H1 (cell line): ENCODE measurements around the gene PAK1IP1. TPM values are rescaled to one million over a fixed set of nuclear protein-coding genes. Genes with fewer than 3 reads are reported as not detected.

Experiments used
- CHD7 ChIP-seq: fragments of 300-600 bp; sonication (generic); IDR thresholded peaks from 2 replicates; pipeline ENCODE4 v1.7.1; 2012; ENCODE audit warnings: low read length, moderate library complexity, mild to moderate bottlenecking, inconsistent platforms; ENCODE audit not compliant: insufficient replicate concordance
- CREB1 ChIP-seq: IDR thresholded peaks from 2 replicates; pipeline ENCODE4 v1.6.1; 2012; ENCODE audit warnings: inconsistent platforms
- EGR1 ChIP-seq: IDR thresholded peaks from 2 replicates; pipeline ENCODE4 v1.6.1; 2011; ENCODE audit warnings: low read depth, low read length, borderline replicate concordance
- JUN ChIP-seq: IDR thresholded peaks from 2 replicates; pipeline ENCODE4 v1.6.1; 2011; ENCODE audit warnings: low read depth, mild to moderate bottlenecking, improper control_type of control experiment, low read length
- NRF1 ChIP-seq: IDR thresholded peaks from 2 replicates; pipeline ENCODE4 v1.6.1; 2011; ENCODE audit warnings: mild to moderate bottlenecking, low read depth, low read length, improper control_type of control experiment
- POLR2A ChIP-seq, 2 experiments: IDR thresholded peaks; 1 replicate in 1 of 2; 2 replicates in 1 of 2; pipeline ENCODE4 v1.6.1; 2011; ENCODE audit warnings: low read depth in 2 of 2, low read length in 2 of 2, mild to moderate bottlenecking in 2 of 2; ENCODE audit errors: control extremely low read depth in 1 of 2
- polyA plus RNA-seq, 7 experiments: library from polyadenylated mRNA; depleted of rRNA in 3 of 7; stranded (reverse) in 5 of 7; unstranded in 2 of 7; fragments of >200 nt in 5 of 7; fragments of 200-250 nt in 2 of 7; gene quantifications; 1 replicate in 5 of 7; 2 replicates in 1 of 7; 4 replicates in 1 of 7; pipeline versions ENCODE4 v1.2.1 to v1.2.3, GENCODE V29; 2011 to 2013; ENCODE audit warnings: missing spikeins in 2 of 7, mixed read lengths in 2 of 7
- total RNA-seq: library from RNA; stranded (reverse); fragmentation: NEBNext Ultra II Directional; extraction: Animal tissue kit (Norgen Biotek cat#: 25700); gene quantifications from 2 replicates; pipeline ENCODE4 v1.2.1, GENCODE V29; 2021

Gene PAK1IP1
- total and polyA plus RNA-seq, 2 of the 8 experiments (the other 6 are each of a cell fraction or from before 2014, with no cell fraction given), result 19.7 to 43.6 TPM

DNA sequence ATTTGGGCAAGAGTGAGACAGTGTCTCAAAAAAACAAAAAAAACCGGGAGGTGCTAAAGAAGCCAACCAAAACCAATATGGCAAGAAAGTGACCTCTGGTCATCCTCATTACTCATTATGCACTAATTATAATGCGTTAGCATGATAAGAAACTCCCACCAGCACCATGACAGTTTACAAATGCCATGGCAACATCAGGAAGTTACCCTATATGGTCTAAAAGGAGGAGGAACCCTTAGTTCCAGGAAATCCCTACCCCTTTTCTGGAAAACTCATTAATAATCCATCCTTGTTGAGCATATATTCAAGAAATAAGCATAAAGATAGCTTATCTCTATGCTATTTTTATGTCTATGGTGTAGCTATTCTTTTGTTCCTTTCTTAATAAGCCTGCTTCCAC, 32.0 kb upstream of the PAK1IP1 start (continued):
- TF ChIP-seq CHD7 (no peak), JUN (no peak), CREB1 (no peak), NRF1 (no peak), POLR2A (IDR thresholded peaks at IDR 0.05; ENCODE audit: control extremely low read depth in 1 of 2, low read depth in 2 of 2, low read length in 2 of 2) (no peak), EGR1 (no peak)
